ENCODE measurements around the gene POU4F3.

Gene POU4F3

DNA sequence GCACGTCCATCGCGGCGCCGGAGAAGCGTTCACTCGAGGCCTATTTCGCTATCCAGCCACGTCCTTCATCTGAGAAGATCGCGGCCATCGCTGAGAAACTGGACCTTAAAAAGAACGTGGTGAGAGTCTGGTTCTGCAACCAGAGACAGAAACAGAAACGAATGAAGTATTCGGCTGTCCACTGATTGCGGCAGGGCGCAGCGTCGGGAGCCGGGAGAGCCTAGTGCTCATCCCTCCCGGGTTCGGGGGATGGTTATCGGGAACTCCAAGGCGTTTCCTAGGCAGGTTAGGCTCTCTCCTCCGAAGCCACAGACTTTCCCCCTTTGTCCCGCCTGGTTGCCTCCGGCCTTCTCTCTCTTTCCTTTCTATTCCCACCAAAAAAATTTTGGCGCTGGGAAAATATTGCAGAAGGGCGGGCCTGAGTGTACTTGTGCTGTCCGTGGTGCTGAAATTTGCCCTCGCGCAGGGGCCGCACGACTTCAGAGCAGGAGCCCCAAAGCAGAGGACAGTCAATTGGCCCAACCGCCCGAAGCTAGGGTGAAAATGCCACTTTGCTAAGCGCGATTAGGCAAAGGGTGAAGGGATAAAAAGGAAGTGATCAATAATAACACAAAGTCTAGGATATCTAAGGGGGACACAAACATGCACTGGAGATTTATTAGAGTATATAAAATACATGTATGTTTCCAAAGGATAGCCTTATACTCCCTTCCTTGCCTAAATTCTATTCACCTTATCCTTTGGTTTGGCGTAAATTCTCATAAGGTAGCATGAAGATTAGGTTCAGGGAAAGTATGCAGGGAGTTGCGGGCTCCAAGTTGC is 1.8 kb downstream of the POU4F3 start:
- peak; percentile 64 for DNase-seq

DNA sequence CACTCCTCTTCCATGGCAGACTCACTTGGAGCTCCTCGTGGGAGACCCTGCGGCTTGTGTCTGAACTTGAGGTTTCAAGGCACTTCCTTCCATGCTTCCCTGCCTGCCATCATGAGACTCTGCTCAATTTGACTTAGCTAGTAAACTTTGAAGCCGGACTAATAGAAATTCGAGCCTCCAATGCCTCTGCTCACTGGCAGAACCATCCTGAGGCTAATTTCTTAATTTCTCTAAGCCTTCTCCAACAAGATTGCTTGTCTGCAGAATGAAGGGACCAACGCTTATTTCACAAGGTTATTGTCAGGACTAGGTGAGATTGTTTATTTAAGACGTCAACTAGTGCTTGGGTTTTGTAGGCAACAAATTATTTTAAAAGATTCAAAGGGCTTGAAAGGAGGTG is 3.2 kb downstream of the POU4F3 start:
- no peak for DNase-seq

DNA sequence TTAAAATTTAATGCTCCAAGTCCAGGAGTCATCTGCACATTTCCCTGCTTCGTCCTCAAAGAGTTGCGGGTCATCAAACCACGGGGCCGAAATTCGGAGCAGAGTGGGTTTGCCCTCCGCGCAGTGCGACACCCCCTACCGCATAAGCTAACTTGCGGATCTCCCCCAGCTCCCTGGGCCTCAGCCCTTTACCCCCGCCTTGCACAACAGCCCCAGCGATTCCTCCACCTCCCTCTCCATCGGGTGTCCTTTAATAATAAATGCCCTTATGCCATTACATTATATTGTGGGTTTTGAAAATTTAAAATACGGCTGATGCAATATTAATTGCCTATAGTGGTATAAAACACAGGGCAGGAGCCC is 3.9 kb downstream of the POU4F3 start:
- no peak for DNase-seq

DNA sequence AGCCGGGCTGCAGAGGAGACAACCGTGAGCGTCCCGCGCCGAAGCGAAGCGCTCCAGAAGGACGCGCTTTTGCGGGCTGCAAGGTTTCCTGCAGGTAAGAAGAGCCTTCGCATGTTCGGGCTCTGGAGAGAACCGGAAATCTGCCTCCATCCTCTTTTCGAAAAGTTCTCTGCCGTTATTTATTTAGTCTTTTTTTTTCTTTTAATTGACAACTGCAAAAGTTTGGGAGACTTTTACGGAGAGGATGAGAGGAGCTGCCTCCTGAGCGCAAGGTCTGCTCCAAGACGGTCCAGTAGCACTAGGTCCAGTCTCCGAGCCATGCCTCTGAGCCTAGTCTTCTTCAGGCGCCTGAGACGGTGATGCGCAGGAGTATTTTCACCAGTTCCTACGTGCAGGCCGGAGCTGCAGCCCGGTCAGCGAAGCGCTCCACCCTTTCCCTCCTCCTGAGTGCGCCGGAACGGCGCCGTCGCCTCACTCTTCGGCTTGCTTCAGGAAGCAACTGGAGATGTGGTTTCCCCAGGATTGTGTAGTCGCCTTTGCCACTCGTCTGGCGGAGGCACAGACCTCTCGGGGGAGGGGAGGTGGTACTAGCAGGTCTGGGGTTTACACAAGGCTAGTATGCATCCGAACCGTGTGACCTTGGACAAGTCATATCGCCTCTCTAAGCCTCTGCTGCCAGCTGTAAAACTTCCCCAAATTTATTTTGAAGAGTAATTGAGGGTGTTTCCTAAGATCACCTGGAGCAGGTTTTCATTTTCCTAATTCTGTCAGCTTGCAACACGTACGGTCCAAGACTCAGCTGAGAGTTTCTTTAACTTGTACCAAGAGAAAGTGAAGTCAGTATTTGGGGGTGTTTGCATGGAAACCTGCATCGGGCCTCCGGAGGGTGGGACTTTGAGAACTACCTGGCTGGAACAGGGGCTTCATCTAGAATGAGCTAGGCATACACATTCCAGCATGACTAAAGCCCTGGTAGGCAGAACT is 4.5 kb downstream of the POU4F3 start:
- no peak for DNase-seq

DNA sequence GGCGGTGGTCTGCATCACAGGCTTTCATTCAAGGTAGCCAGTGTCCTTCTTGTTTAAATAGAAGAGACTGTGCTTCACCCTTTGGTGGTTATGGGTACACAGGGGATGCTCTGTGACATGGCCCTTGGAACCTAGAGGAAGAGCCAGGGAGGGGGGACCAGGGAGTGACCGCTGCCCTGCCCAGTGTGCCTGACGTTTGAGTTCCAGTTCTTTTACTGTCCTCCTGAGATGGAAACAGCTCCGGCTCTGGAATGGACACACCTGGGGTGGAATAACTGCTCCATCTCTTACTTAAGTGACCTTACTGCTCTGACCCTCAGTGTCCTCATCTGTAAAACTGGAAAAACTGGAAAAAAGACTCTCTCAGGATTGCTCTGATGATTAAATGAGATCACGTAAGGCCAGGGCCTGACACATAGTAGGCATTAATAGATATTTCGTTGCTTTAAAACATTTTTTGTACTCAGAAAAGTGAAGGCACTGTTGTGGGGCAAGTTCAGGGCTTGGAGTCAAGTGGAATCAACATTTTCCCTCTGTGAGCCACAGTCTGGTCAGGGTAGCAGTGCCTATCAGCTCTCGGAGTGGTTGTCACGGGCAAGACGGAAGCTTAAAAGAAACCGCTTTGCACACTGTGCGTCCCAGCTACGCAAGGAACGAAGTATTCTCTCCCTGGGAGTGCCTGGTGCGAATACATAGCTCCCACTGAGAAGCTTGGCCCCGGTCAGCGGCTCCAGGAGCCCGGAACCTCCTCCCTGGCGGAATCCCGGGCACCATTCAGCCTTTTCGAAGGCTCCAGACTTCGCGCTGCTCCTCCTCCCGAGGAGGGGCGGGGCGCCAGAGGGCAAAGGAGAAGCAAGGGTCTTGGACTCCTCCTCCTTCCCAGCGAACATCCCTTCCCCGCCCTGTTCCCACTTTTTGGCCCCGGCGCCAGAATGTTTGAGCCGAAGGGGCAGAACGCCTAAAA is 5.8 kb downstream of the POU4F3 start:
- DNase-seq, result no peak

DNA sequence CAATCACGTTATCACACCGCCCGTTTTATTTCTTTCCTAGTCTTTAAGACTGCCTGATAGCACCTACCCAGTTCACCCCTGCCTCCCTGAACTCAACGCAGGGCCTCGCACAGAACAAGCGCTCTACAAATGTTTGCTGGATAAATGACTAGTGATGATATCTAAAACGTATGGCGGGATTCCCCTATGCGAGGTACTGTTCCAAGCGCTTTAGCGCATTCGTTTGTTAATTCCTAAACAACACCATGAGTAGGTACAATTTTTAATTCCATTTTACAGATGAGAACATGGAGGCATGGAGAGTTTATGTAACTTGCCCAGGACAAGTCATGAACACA is 6.6 kb downstream of the POU4F3 start:
- peak; percentile 3 for DNase-seq

DNA sequence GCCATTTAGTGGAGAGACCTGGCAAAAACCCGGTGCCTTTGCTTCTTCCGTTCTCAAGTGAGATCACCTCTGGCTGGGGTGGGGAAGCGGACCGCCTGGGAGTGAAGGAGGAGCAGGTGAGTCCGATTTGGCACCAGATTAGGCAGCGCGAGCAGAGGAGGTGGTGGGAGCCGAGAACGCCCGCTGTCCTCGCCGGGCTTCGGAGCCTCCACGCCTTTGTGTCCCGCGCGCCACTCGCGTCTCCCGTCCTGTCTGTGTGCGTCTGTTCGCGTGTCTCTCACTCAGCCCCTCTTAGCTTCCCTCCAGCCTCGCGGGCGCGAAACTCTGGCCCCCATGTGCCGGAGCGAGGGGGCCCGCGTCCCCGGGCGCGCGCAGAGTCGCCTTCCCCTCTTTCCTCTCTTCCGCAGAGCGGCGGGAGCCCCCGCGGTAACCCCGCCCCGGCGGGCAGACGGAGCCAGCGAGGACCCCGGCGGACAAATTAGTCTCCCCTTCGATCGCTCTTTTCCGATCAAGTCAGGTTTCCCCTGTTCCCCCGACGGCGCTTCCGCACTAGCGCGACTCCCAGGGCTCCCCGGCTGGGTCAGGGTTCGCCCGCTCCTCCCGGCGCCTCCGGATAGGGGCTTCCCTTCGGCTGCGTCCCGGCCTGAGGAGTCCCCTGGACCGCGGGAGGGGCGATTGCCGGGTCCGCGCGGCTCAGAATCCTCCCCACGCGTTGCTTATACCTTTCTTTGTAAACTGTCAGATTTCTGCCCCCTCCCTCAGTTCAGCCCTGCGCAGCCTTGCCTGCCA is 7.1 kb downstream of the POU4F3 start:
- no peak for DNase-seq

DNA sequence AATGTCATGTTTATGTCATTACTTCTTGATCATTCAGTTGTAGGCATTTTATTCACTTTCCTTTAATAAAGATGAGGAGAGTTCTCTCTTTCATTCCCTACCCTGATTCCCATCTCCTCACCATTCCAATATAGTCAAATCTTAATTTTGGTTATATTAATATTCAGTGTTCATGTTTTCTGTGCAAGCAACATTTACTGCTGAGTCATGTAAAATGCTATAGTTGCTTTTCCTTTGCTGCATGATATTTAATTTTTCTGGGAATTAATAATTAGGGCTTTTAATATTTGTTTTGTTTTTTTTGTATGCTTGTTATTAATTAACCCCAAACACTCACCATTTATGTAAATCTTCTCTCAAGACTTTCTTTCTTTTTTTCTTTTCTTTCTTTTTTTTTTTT is 18.5 kb downstream of the POU4F3 start:
- DNase-seq, result no peak

DNA sequence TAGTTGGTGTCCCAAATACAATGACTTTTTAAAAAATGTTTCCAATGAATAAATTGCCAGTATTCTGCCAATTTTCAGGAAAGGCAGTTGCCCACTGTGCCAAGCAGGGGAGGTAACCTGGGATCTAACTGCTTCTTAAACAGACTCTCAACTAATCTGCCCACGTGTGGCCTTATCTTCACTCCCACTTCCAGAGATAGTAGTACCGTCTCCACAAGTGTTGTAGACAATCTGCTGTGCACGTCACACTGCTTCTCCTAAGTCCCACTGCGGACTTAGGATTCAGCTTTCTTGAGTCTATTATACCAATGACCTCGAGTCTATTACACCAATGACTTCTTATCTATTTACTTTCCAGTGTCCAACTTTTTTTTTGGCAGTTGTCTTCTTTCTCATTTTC is 21.2 kb downstream of the POU4F3 start:
- DNase-seq, result peak; percentile 6

DNA sequence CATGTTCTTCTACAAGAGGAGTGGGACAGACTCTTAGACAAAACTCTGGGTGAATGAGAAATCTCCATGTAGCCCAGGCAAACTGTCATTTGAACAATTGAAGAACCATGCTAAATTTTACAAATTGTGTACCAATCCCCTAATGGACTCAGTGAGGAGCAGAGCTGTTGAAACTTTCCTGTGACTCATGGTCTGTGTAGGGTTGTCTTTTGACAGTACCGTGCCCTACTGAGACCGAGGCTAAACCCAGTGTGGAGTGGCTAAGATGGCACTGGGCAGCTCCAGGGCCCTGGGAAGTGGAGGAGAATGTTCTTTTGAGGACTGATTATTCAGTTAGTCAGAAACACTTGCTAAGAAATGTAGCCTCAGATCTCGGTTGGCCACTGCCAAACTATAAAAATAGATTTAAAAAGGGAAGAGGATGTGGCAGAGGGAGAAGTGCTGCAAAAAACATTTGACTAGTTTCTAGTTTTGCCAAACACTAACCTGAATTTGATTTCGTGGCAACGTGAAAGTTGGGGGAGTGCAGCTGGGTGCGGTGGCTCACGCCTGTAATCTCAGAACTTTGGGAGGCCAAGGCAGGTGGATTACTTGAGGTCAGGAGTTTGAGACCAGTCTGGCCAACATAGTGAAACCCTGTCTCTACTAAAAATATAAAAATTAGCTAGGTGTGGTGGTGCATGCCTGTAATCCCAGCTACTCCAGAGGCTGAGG is 24.7 kb downstream of the POU4F3 start:
- DNase-seq, result no peak

DNA sequence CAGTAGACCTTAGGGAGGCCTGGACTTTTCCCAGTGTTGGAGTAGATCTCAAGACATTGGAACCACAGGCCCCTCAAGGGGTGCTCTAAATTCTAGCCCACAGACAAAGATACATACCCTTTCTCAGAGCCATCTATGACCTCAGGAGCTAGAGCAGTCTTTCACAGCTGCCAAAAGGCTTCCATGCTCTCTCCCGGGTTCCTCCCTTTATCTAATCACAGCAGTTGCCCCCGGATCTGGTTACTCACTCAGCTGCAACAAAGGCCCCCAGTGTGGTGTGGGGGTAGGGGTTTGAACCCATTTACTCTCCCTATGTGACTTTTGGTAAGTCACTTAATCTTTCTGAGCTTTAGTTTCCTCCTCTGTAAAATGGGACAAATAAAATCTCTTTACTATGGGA is 27.0 kb downstream of the POU4F3 start:
- DNase-seq, result no peak

DNA sequence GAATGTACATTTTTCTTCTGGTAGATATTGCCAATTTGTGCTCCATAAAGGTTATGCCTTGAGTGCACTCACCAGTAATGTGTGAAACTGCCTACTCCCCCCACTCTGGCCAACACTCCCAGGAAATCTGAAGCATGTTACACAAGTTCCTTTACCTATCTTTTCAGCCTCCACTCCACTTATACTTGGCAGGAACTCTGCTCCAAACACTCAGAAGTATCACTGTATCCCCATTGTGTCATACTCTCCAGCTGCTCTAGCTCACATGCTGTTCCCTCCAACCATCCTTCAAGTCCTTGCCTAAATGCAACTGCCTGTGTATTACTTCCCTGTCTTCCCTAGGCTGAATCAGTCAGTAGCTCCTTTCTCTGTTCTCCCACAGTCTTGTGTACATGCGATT is 28.3 kb downstream of the POU4F3 start:
- no peak for DNase-seq

DNA sequence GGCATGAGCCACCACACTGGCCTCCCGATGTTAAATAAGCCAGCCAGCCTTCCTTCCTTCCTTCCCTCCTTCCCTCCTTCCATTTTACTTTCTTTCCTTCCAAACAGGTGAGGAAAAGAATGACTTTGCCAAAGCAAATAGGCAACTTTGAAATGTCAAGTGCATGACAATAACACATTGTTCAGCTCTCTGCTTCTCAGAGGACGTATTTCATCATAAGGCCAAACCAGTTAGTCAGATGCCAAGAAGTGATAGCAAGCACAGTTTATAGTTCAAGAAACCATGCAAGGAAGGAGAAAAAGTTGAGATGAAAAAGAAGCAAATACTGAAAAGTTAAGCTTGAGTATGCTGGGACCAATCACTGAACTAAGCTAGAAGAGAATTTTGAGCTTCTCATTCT is 29.5 kb downstream of the POU4F3 start:
- no peak for DNase-seq

DNA sequence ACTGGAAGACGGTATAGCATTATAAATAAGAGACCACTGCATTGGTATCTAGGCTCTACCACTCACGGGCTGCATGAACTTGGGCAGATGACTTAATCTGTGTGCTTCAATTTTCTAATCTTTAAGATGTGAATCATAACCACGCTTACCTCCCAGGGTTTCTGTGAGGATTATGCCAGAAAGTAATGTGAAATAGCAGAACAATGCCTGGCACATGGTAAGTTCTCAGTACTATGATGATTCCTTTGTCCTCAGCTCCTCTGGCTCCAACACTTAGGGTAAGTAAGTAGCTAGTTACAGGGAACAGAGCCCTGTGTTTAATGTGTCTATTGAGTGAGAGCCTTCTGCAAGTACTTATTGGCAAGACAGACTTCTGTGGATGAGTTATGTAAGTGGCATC is 31.1 kb downstream of the POU4F3 start:
- no peak for DNase-seq

DNA sequence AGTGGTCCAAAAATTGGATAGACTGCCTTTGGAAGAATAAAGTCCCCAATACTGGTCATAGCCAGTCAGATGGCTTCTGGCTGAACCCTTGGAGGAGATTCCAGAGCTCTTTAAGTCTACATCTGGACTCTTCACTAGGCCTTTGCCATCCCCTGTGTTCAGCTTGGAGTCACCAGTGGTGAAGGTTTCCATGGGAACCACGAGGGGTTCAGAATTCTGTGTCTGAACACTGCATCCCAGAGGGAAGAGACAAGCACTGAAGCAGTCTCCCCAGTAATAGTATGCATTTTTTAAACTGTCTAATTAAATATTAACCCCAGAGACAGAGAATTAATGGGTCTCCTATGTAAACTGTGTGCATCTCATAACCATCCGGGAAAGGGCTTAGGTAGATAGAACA is 38.2 kb downstream of the POU4F3 start:
- no peak for DNase-seq

DNA sequence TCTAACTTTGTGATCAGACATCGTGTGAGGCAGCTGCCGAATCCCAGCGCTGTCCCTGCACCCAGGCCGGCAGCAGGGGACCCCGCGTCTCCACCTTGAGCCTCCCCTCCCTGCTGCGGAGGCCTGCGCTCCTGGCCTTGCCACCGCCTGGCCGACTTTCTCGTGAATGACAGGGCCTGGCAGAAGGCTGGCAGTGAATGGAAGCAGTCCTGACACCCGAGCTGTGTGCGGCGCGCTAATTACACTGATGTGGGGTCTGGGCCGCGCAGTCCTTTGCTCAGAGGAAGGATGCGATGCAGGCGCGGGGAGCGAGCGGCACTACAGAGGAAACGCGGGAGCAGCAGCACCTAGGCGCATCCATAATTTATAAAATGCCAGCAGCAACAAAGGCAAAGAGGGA is 40.3 kb downstream of the POU4F3 start:
- DNase-seq, result no peak

DNA sequence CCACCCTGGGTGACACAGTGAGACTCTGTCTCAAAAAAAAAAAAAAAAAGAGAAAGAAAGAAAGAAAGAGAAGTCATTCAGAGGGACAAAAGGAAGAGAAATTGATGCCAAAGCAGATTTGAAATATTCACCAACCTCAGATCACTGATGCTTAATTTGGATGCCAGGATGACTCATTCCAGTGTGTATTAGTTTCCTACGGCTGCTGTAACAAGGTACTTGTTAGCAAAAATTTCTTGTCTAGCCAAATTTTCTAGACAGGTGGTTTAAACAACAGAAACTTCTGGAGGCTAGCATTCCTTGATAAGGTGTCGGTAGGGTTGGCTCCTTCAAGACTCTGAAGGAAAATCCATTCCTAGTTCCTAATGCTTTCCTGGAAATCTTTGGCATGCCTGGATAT is 42.1 kb downstream of the POU4F3 start:
- DNase-seq, result no peak

DNA sequence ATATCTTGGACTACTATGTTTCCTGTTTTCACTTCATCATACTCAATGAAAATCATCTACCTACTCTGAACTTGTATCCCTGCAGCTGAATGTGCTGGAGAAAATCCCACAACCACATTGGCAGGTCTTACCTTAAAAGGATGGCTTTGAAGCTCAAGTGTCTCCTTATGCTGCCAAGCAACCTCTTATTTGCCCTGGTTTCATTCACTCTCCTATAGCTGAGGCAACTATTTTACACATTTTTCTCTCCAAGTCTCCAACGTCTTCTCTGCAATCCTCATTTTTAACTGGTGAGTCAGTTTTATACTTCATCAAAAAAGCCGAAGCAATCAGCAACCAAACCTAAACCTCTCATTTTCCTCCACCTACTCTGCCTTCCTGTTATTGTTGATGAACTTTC is 49.7 kb downstream of the POU4F3 start:
- no peak for DNase-seq

DNA sequence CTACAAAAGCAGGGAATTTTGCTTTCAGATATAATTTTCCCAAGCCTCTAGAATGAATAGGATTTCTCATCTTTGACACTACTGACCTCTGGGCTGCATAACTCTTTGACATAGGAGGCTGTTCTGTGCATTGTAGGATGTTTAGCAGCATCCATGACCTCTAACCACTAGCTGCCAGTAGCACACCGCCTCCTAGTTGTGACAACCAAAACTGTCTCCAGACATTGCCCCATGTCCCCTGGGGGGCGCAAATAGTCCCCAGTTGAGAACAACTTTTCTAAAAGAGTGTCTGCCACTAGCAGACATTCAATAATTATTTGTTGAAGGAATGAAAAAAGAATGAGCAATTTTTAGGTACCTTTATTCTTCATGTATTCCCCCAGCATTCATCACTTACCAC is 51.8 kb downstream of the POU4F3 start:
- DNase-seq, result no peak
